GM23338 (cell line): ENCODE data around the gene GPR101. TPM values are rescaled to one million over a fixed set of nuclear protein-coding genes. Genes with fewer than 3 reads are reported as not detected.

ENCODE experiments used
- ATAC-seq: fragments of 200-7000 bp; cut with Tn5 transposase; 3 replicates; pipeline ENCODE4 v1.9.1; 2020
- DNase-seq: peaks from one replicate; pipeline ENCODE4 v3.0.0-alpha.2; 2015; ENCODE audit warnings: low spot score
- H2AFZ ChIP-seq: fragments of 200-600 bp; sonication (generic); 2 replicates; pipeline ENCODE4 v1.8.0; 2016; ENCODE audit warnings: antibody characterized with exemption, mild to moderate bottlenecking, moderate library complexity
- H3F3A ChIP-seq: fragments of 200-600 bp; sonication (generic); replicated peaks from 2 replicates; pipeline ENCODE4 v1.8.0; 2017; ENCODE audit warnings: antibody characterized with exemption, mixed run types, low read depth
- H3K27ac ChIP-seq: fragments of 200-600 bp; sonication (generic); 2 replicates; pipeline ENCODE4 v1.6.1; 2016; ENCODE audit warnings: low read depth
- H3K27me3 ChIP-seq: fragments of 200-600 bp; sonication (generic); 2 replicates; pipeline ENCODE4 v1.8.0; 2016; ENCODE audit warnings: mild to moderate bottlenecking, mixed run types, moderate library complexity; ENCODE audit not compliant: insufficient read depth
- H3K36me3 ChIP-seq: fragments of 200-600 bp; sonication (generic); 2 replicates; pipeline ENCODE4 v1.8.0; 2016; ENCODE audit warnings: mild to moderate bottlenecking; ENCODE audit not compliant: insufficient read depth
- H3K4me1 ChIP-seq: fragments of 200-600 bp; sonication (generic); 2 replicates; pipeline ENCODE4 v1.8.0; 2016; ENCODE audit warnings: mild to moderate bottlenecking, moderate library complexity; ENCODE audit not compliant: insufficient read depth
- H3K4me2 ChIP-seq: fragments of 200-600 bp; sonication (generic); 2 replicates; pipeline ENCODE4 v1.7.1; 2017; ENCODE audit warnings: mixed run types
- H3K4me3 ChIP-seq: fragments of 200-600 bp; sonication (generic); 2 replicates; pipeline ENCODE4 v1.6.1; 2016; ENCODE audit warnings: mixed run types
- H3K79me2 ChIP-seq: fragments of 200-600 bp; sonication (generic); replicated peaks from 2 replicates; pipeline ENCODE4 v1.8.0; 2017; ENCODE audit warnings: mild to moderate bottlenecking; ENCODE audit not compliant: insufficient read depth
- H3K9me2 ChIP-seq: fragments of 200-600 bp; sonication (generic); 2 replicates; pipeline ENCODE4 v1.8.0; 2017; ENCODE audit not compliant: insufficient read depth
- H4K20me1 ChIP-seq: fragments of 200-600 bp; sonication (generic); replicated peaks from 2 replicates; pipeline ENCODE4 v1.8.0; 2017; ENCODE audit warnings: mild to moderate bottlenecking; ENCODE audit not compliant: insufficient read depth
- H3K27ac Mint-ChIP-seq: 2 replicates; pipeline ENCODE4 v1.8.0; 2020; ENCODE audit warnings: inconsistent platforms, mild to moderate bottlenecking, moderate library complexity, mixed read lengths
- H3K27me3 Mint-ChIP-seq: 3 replicates; pipeline ENCODE4 v1.8.0; 2022; ENCODE audit warnings: low read depth, mild to moderate bottlenecking, moderate library complexity, mixed read lengths, inconsistent platforms; ENCODE audit not compliant: insufficient read depth, poor library complexity
- H3K36me3 Mint-ChIP-seq: 3 replicates; pipeline ENCODE4 v1.8.0; 2021; ENCODE audit warnings: low read depth, mild to moderate bottlenecking, inconsistent platforms, moderate library complexity, mixed read lengths
- H3K4me1 Mint-ChIP-seq: 3 replicates; pipeline ENCODE4 v1.8.0; 2020; ENCODE audit warnings: mild to moderate bottlenecking, inconsistent platforms, mixed read lengths
- H3K4me3 Mint-ChIP-seq: 3 replicates; pipeline ENCODE4 v1.8.0; 2021; ENCODE audit warnings: moderate library complexity, mild to moderate bottlenecking, inconsistent platforms, mixed read lengths
- H3K9me3 Mint-ChIP-seq: 3 replicates; pipeline ENCODE4 v1.8.0; 2020; ENCODE audit warnings: moderate library complexity, mild to moderate bottlenecking, inconsistent platforms, mixed read lengths
- CREB1 ChIP-seq: fragments of 250-450 bp; sonication (Bioruptor Pico); IDR thresholded peaks from 2 replicates; pipeline ENCODE4 v1.5.0; 2020; ENCODE audit warnings: low read depth, mild to moderate bottlenecking, moderate library complexity
- CTCF ChIP-seq, 2 experiments: fragments of 200-600 bp in 1 of 2; sonication (generic) in 1 of 2; conservative IDR thresholded peaks; 2 replicates each; pipeline versions ENCODE4 v1.5.1 to v1.6.1; 2016 to 2017; ENCODE audit warnings: antibody characterized with exemption in 2 of 2, low read depth in 2 of 2, mild to moderate bottlenecking in 2 of 2, moderate library complexity in 1 of 2
- ETS1 ChIP-seq: IDR thresholded peaks from 2 replicates; pipeline ENCODE4 v1.6.1; 2016; ENCODE audit warnings: antibody characterized with exemption
- EZH2 ChIP-seq: fragments of 200-600 bp; sonication (generic); IDR thresholded peaks from one replicate; pipeline ENCODE4 v1.8.0; 2017; ENCODE audit warnings: antibody characterized with exemption, mild to moderate bottlenecking, low read depth; ENCODE audit not compliant: unreplicated experiment
- EZH2phosphoT487 ChIP-seq: fragments of 200-600 bp; sonication (generic); IDR thresholded peaks from one replicate; pipeline ENCODE4 v1.8.1; 2018; ENCODE audit warnings: antibody characterized with exemption; ENCODE audit not compliant: unreplicated experiment
- JUNB ChIP-seq: IDR thresholded peaks from one replicate; pipeline ENCODE4 v1.6.1; 2016; ENCODE audit warnings: antibody characterized with exemption; ENCODE audit not compliant: unreplicated experiment
- NANOG ChIP-seq: IDR thresholded peaks from 2 replicates; pipeline ENCODE4 v1.6.1; 2016; ENCODE audit warnings: antibody characterized with exemption, borderline replicate concordance
- POLR2AphosphoS5 ChIP-seq: IDR thresholded peaks from 2 replicates; pipeline ENCODE4 v1.6.1; 2016; ENCODE audit warnings: antibody characterized with exemption, low read depth
- REST ChIP-seq: IDR thresholded peaks from one replicate; pipeline ENCODE4 v1.6.1; 2018; ENCODE audit warnings: antibody characterized with exemption; ENCODE audit not compliant: unreplicated experiment
- STAT1 ChIP-seq: IDR thresholded peaks from one replicate; pipeline ENCODE4 v1.6.1; 2016; ENCODE audit warnings: antibody characterized with exemption; ENCODE audit not compliant: unreplicated experiment
- ZNF114 ChIP-seq: fragments of 250-450 bp; sonication (Bioruptor Pico); IDR thresholded peaks from 2 replicates; pipeline ENCODE4 v1.5.0; 2020; ENCODE audit warnings: mild to moderate bottlenecking, moderate library complexity
- ZNF331 ChIP-seq: fragments of 250-450 bp; sonication (Bioruptor Pico); IDR thresholded peaks from 2 replicates; pipeline ENCODE4 v1.5.0; 2020; ENCODE audit warnings: low read depth, mild to moderate bottlenecking, moderate library complexity
- ZNF462 ChIP-seq: fragments of 250-450 bp; sonication (Bioruptor Pico); IDR thresholded peaks from 2 replicates; pipeline ENCODE4 v1.5.0; 2020; ENCODE audit warnings: mild to moderate bottlenecking, moderate library complexity
- polyA plus RNA-seq: library from polyadenylated mRNA; unstranded; fragments of >200 nt; fragmentation: Nextera tagmentation; extraction: Ambion mirVana; gene quantifications from 2 replicates; pipeline ENCODE4 v1.2.1, GENCODE V29; 2016
- total RNA-seq: library from RNA; depleted of rRNA; stranded (reverse); fragments of >200 nt; shearing (Covaris generic); gene quantifications from 2 replicates; pipeline ENCODE4 v1.2.3, GENCODE V29; 2014

The GPR101 gene
- total and polyA plus RNA-seq, 2 experiments from 2014 or later = not detected

- Histone ChIP-seq H3K4me2 (no peak overlapping the region), H3K27me3 (no peaks in the 10 kb centered on the region), H3K4me1 (no peaks in the 10 kb centered on the region), H2AFZ (no peak overlapping the region), H3K4me3 (no peak overlapping the region), H3K27ac (no peak overlapping the region), H3K9me2 (no peaks in the 10 kb centered on the region), H4K20me1 (no peaks in the 10 kb centered on the region), H3F3A (no peaks in the 10 kb centered on the region), H3K36me3 (no peaks in the 10 kb centered on the region), H3K79me2 (no peaks in the 10 kb centered on the region)
- Mint-ChIP-seq H3K36me3 (no peaks in the 10 kb centered on the region), H3K27me3 (peaks cover 1% of the 10 kb centered on the region), H3K4me3 (no peak overlapping the region), H3K4me1 (no peaks in the 10 kb centered on the region), H3K9me3 (no peaks in the 10 kb centered on the region), H3K27ac (no peak overlapping the region)
- DNase-seq = no peak
- TF ChIP-seq CTCF (conservative IDR thresholded peaks at IDR 0.05; ENCODE audit: low read depth in 2 of 2) (no peak), POLR2AphosphoS5 (no peak), ETS1 (no peak), STAT1 (no peak), CREB1 (CRISPR knock-in tag) (no peak), REST (no peak), ZNF114 (CRISPR knock-in tag) (no peak), JUNB (no peak), ZNF462 (no peak), EZH2phosphoT487 (no peak), NANOG (no peak), EZH2 (no peak), ZNF331 (CRISPR knock-in tag) (no peak)
- no peak for ATAC-seq
These were observed 11.1 kb upstream of the GPR101 start for GRCh38 chrX:137044893-137045292.
